H54 (cell line): ENCODE results near the gene MED28.

Experiments used
- DNase-seq: peaks from one replicate; pipeline ENCODE4 v3.0.0; 2011; ENCODE audit warnings: low spot score, mixed read lengths; ENCODE audit not compliant: insufficient read length
- FAIRE-seq: peaks from 3 replicates; lab custom pipeline; 2011; peaks lifted over from hg19 to GRCh38; lab: Jason Lieb, UNC
- POLR2A ChIP-seq: IDR thresholded peaks from 2 replicates; pipeline ENCODE4 v1.6.1; 2011; ENCODE audit warnings: low read depth, mild to moderate bottlenecking, low read length

Gene MED28

DNA sequence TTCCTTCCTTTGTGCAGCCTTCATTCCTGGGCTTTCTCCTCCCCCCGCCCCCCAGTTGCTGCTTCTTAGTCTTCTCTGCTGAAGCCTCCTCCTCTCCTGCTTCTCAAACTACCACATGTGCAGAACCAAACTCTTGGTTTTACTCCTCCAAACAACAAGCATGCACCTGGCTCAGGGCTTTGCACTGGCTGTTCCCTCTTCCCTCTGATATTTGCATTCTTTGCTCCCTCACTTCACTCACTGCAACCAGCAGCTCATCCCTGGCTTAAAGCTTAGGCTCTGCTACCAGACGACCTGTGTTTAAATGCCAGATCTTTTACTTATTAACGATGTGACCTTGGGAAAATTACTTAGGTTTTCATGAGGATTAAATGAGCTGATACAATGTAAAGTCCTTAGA is 51.4 kb downstream of the MED28 start:
- no peak for FAIRE-seq
- TF ChIP-seq POLR2A, result no peak

DNA sequence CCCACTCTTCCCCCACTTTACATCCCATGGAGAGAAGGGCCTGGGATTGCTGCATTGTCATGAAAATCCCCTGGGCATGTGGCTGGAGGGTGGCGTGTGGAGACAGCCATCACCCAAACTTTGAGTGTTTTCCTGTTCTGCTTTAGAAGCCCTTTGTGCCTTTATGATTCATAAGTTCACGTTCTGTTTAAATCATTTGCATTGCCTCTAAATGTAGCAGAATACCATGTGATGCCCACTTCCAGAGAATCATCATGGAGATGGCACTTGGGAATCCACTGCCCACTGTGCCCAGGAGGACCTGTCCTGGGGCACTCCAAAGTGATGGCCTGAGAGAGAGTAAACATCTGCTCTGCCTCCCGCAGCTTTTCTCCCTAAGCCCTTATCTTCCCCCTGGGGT is 52.8 kb downstream of the MED28 start:
- FAIRE-seq, result no peak
- no peak for TF ChIP-seq POLR2A
- DNase-seq, result no peak

More for the DNA sequence above, 51.4 kb downstream of the MED28 start:
- DNase-seq, result no peak

GRCh38 chr4:17667653-17668201 is 53.3 kb downstream of the MED28 start:
- TF ChIP-seq POLR2A, result no peak
- DNase-seq (no peak), FAIRE-seq (no peak)

DNA sequence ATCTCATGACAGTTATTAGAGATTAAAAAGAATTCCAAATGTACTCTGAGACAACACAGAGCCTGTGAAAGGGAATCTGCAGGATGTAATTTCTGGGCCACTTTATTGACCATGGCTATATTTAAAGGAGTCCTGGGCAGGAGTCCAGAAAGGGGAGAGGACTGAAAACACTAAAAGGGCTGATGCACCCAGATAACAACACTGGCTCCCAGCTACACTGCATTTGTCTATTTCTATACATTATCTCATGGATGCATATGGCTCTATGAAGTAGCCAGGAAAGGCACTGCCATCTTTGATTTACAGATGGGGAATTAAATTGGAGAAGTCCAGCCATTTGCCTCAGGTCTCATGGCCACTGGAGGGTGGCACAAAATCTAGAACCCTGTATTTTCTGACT is 56.0 kb downstream of the MED28 start:
- FAIRE-seq (no peak), DNase-seq (no peak)
- no peak for TF ChIP-seq POLR2A

GRCh38 chr4:17680559-17681280 is 66.3 kb downstream of the MED28 start:
- no peak for FAIRE-seq
- no peak for TF ChIP-seq POLR2A
- DNase-seq, result no peak

DNA sequence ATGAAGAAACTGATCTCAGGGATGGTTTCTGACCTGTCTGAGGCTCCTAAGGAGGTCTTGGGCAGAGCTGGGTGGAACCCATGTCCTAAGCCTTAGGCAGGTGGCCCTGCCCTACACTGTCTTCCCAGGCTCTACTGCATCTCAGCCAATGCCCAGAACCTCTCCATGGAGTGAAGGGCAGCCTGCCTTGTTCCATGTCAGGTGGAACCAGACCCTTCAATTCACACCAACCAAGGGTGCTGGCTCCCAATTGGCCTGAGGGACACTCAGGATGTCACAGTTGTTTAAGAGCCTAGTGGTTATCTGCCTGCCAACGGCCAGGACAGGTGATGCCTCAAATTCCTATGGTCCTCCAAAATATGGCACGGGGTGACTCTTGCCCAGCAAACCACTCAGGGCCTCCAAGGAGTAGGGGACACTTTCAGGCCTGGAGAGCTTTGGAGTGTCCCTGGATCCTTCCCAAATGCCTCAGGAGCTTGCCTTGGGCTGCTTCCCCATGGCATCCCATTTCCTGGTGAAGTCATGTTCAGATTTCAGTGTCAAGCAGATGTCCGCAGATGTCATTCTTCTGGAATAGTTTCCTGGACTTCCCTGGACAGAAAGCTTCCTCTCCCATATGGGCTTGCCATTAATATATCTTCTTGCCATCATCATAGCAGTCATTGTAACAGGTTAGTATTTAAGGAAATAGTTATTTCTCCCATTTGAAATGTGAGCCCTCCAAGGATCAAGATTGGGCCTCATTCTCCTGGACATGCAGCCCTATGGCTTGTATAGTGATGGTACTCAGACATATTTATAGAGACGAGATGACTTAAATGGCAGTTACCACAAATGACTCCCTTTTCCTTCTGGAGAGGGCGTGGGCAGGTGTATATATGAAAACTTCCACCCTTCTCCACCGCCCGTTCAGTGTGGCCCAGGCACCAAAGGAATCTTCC is 67.1 kb downstream of the MED28 start:
- FAIRE-seq (no peak), DNase-seq (no peak)

GRCh38 chr4:17682222-17682566 is 67.8 kb downstream of the MED28 start:
- TF ChIP-seq POLR2A, result no peak
- FAIRE-seq (no peak), DNase-seq (no peak)

More for the DNA sequence above, 67.1 kb downstream of the MED28 start:
- no peak for TF ChIP-seq POLR2A
